A549 (cell line): ENCODE measurements around the gene GIMAP7. TPM values are rescaled to one million over a fixed set of nuclear protein-coding genes. Genes with fewer than 3 reads are reported as not detected.

ENCODE experiments used
- ATAC-seq, 2 experiments: fragments of 200-7000 bp in 1 of 2; fragments of >200 bp in 1 of 2; cut with Nextera tagmentation in 1 of 2; cut with Tn5 transposase in 1 of 2; 3 replicates each; pipeline versions ENCODE4 v1.8.0 to v1.9.1; 2018 to 2020; ENCODE audit warnings: mild to moderate bottlenecking in 1 of 2, moderate library complexity in 1 of 2
- CTCF ChIA-PET: fragments of 300-600 bp; sonication (Branson Sonifier 250); formaldehyde crosslinking; extraction: SDS; loops from one replicate; lab custom pipeline; 2021; ENCODE audit warnings: antibody characterized with exemption, inconsistent platforms; lab: Yijun Ruan, JAX
- POLR2A ChIA-PET: fragments of 350-600 bp; formaldehyde crosslinking; extraction: SDS; loops from one replicate; lab custom pipeline; 2021; ENCODE audit warnings: antibody characterized with exemption, inconsistent platforms; lab: Yijun Ruan, JAX
- DNase-seq, 2 experiments: peaks; one replicate each; pipeline versions ENCODE4 v3.0.0 to v3.0.0-alpha.2; 2011 to 2016; ENCODE audit warnings: low read depth in 1 of 2, low spot score in 1 of 2
- FAIRE-seq: peaks from 2 replicates; lab custom pipeline; 2011; peaks lifted over from hg19 to GRCh38; lab: Jason Lieb, UNC
- H3K27ac ChIP-seq, 2 experiments: fragments of >200 bp; sonication (Bioruptor Twin); formaldehyde crosslinking; 3 replicates each; pipeline ENCODE4 v1.5.1; 2016 to 2017
- H3K4me1 ChIP-seq: fragments of >200 bp; sonication (Bioruptor Twin); formaldehyde crosslinking; 3 replicates; pipeline ENCODE4 v1.6.1; 2016
- H3K4me2 ChIP-seq: fragments of >200 bp; sonication (Bioruptor Twin); formaldehyde crosslinking; 3 replicates; pipeline ENCODE4 v1.6.1; 2016
- H3K4me3 ChIP-seq: fragments of >200 bp; sonication (Bioruptor Twin); formaldehyde crosslinking; 3 replicates; pipeline ENCODE4 v1.5.1; 2016
- H3K9me3 ChIP-seq: fragments of >200 bp; sonication (Bioruptor Twin); formaldehyde crosslinking; 3 replicates; pipeline ENCODE4 v1.6.1; 2016
- BCL3 ChIP-seq: fragments of >200 bp; sonication (Bioruptor Twin); formaldehyde crosslinking; IDR thresholded peaks from 3 replicates; pipeline ENCODE4 v1.6.1; 2016
- CHD2 ChIP-seq: fragments of 150-350 bp; IDR thresholded peaks from 2 replicates; pipeline ENCODE4 v1.6.1; 2014; ENCODE audit warnings: low read length; ENCODE audit not compliant: partially characterized antibody
- CTCF ChIP-seq: fragments of >200 bp; sonication (Bioruptor Twin); formaldehyde crosslinking; IDR thresholded peaks from 3 replicates; pipeline ENCODE4 v1.5.1; 2016
- EHF ChIP-seq: fragments of 250-450 bp; sonication (Bioruptor Pico); IDR thresholded peaks from 2 replicates; pipeline ENCODE4 v1.5.0; 2020; ENCODE audit warnings: mild to moderate bottlenecking
- EP300 ChIP-seq, 2 experiments: fragments of >200 bp; sonication (Bioruptor Twin); formaldehyde crosslinking; IDR thresholded peaks; 2 replicates in 1 of 2; 3 replicates in 1 of 2; pipeline ENCODE4 v1.6.1; 2016 to 2017
- ESRRA ChIP-seq: fragments of 150-350 bp; IDR thresholded peaks from 2 replicates; pipeline ENCODE4 v1.6.1; 2014; ENCODE audit warnings: mild to moderate bottlenecking, low read length, borderline replicate concordance
- FOSB ChIP-seq: fragments of 250-450 bp; sonication (Bioruptor Pico); IDR thresholded peaks from 2 replicates; pipeline ENCODE4 v1.5.0; 2020; ENCODE audit warnings: mild to moderate bottlenecking, moderate library complexity
- HDAC2 ChIP-seq: fragments of 200-600 bp; sonication (generic); IDR thresholded peaks from 2 replicates; pipeline ENCODE4 v1.6.1; 2016
- HOXB13 ChIP-seq: fragments of 250-450 bp; sonication (Bioruptor Pico); IDR thresholded peaks from 2 replicates; pipeline ENCODE4 v1.5.0; 2020; ENCODE audit warnings: low read depth, mild to moderate bottlenecking, moderate library complexity
- KDM1A ChIP-seq: fragments of 200-600 bp; sonication (generic); IDR thresholded peaks from 2 replicates; pipeline ENCODE4 v1.6.1; 2016; ENCODE audit warnings: low read depth, mild to moderate bottlenecking
- KDM5A ChIP-seq: fragments of 200-600 bp; sonication (generic); IDR thresholded peaks from 2 replicates; pipeline ENCODE4 v1.6.1; 2016; ENCODE audit warnings: antibody characterized with exemption, mild to moderate bottlenecking
- MAFK ChIP-seq: fragments of 450-650 bp; IDR thresholded peaks from 2 replicates; pipeline ENCODE4 v1.6.1; 2014; ENCODE audit not compliant: partially characterized antibody
- MAX ChIP-seq: IDR thresholded peaks from 2 replicates; pipeline ENCODE4 v1.6.1; 2012
- MYC ChIP-seq: IDR thresholded peaks from 2 replicates; pipeline ENCODE4 v1.6.1; 2012; ENCODE audit warnings: mild to moderate bottlenecking, inconsistent platforms, low read length, improper control_type of control experiment, borderline replicate concordance
- NR3C1 ChIP-seq: fragments of >200 bp; sonication (Bioruptor Twin); formaldehyde crosslinking; IDR thresholded peaks from 3 replicates; pipeline ENCODE4 v1.6.1; 2017
- RAD21 ChIP-seq, 2 experiments: fragments of >200 bp in 1 of 2; sonication (Bioruptor Twin) in 1 of 2; formaldehyde crosslinking in 1 of 2; IDR thresholded peaks in 1 of 2; conservative IDR thresholded peaks in 1 of 2; 2 replicates in 1 of 2; 3 replicates in 1 of 2; pipeline ENCODE4 v1.6.1; 2012 to 2018; ENCODE audit warnings: inconsistent platforms in 1 of 2
- RARB ChIP-seq: fragments of 250-450 bp; sonication (Bioruptor Pico); IDR thresholded peaks from 2 replicates; pipeline ENCODE4 v1.8.0; 2021; ENCODE audit warnings: mild to moderate bottlenecking, moderate library complexity
- RCOR1 ChIP-seq: fragments of 150-350 bp; IDR thresholded peaks from 2 replicates; pipeline ENCODE4 v1.6.1; 2014; ENCODE audit warnings: antibody characterized with exemption, low read length, low read depth
- REST ChIP-seq: fragments of 200-600 bp; sonication (generic); IDR thresholded peaks from 2 replicates; pipeline ENCODE4 v1.6.1; 2016; ENCODE audit warnings: antibody characterized with exemption, mild to moderate bottlenecking, moderate library complexity
- RFX5 ChIP-seq: fragments of 450-650 bp; IDR thresholded peaks from 2 replicates; pipeline ENCODE4 v1.7.1; 2014; ENCODE audit warnings: antibody characterized with exemption, mild to moderate bottlenecking, moderate library complexity
- SREBF2 ChIP-seq: fragments of 450-650 bp; IDR thresholded peaks from 2 replicates; pipeline ENCODE4 v1.6.1; 2014; ENCODE audit warnings: mild to moderate bottlenecking, moderate library complexity
- TP53 ChIP-seq: fragments of 250-450 bp; sonication (Bioruptor Pico); IDR thresholded peaks from 2 replicates; pipeline ENCODE4 v1.5.0; 2021; ENCODE audit warnings: mild to moderate bottlenecking, moderate library complexity
- ZNF302 ChIP-seq: fragments of 250-450 bp; sonication (Bioruptor Pico); IDR thresholded peaks from 2 replicates; pipeline ENCODE4 v1.9.0; 2021; ENCODE audit warnings: inconsistent platforms, mild to moderate bottlenecking, moderate library complexity
- WGBS: methylation state at CpG from one replicate; pipeline ENCODE4 v1.1.6; 2017; ENCODE audit errors: missing lambda C conversion rate; 5-methylcytosine and 5-hydroxymethylcytosine counted together
- polyA plus RNA-seq, 4 experiments: library from polyadenylated mRNA; depleted of rRNA in 3 of 4; stranded (reverse); fragments of >200 nt; fragmentation: RNase III in 1 of 4; extraction: RNeasy Plus Mini Kit Qiagen cat#74134 plus additional on column Dnase treatment in 1 of 4; gene quantifications; 2 replicates in 3 of 4; 3 replicates in 1 of 4; pipeline ENCODE4 v1.2.3, GENCODE V29; 2011 to 2017
- TF ChIP-seq, protein P1 (sequence below): fragments of 250-450 bp; sonication (Bioruptor Pico); IDR thresholded peaks from 2 replicates; pipeline ENCODE4 v1.5.0; 2021; ENCODE audit warnings: mild to moderate bottlenecking, moderate library complexity, borderline replicate concordance

Gene GIMAP7
- polyA plus RNA-seq, 2 of the 4 experiments (the other 2 are of a cell fraction), result not detected

DNA sequence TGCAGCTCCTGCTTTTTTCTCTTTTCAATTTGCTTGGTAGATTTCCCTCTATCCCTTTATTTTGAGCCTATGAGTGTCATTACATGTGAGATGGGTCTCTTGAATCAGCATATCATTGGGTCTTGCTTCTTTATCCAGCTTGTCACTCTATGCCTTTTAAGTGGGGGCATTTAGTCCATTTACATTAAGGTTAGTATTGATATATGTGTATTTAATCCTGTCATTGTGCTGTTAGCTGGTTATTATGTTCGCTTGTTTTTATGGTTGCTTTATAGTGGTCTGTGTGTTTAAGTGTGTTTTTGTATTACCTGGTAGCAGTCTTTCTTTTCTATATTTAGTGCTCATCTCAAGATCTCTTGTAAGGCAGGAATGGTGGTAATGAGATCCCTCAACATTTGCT is 17.0 kb downstream of the GIMAP7 start:
- TF ChIP-seq CHD2, result no peak
- no peak for TF ChIP-seq RCOR1
- no peak for TF ChIP-seq MYC
- no peak for TF ChIP-seq SREBF2
- no peak for TF ChIP-seq REST
- TF ChIP-seq FOSB, result no peak
- no peak for TF ChIP-seq EP300 (IDR thresholded peaks at IDR 0.05)
- H3K4me1 ChIP-seq, result no peaks in the 10 kb centered on the region
- POLR2A ChIA-PET, result no interaction called here
- no peak overlapping the region for H3K27ac ChIP-seq
- no peak for FAIRE-seq
- DNase-seq, result no peak
- no peak overlapping the region for H3K4me3 ChIP-seq
- H3K4me2 ChIP-seq, result no peak overlapping the region
- WGBS, result 3% methylated on average over 1 of the region's 1 CpG
- no peak for ATAC-seq
- CTCF ChIA-PET, result no interaction called here
- H3K9me3 ChIP-seq, result no peaks in the 10 kb centered on the region

- Histone ChIP-seq H3K4me1 (no peaks in the 10 kb centered on the region), H3K27ac (no peak overlapping the region), H3K4me2 (no peak overlapping the region), H3K4me3 (no peak overlapping the region), H3K9me3 (no peaks in the 10 kb centered on the region)
- DNase-seq (no peak), FAIRE-seq (no peak), ATAC-seq (no peak)
- CTCF ChIA-PET, result no interaction called here
- POLR2A ChIA-PET, result no interaction called here
- 29% methylated on average over 2 of the region's 2 CpGs for WGBS
- no peak for TF ChIP-seq RAD21 (conservative IDR thresholded peaks at IDR 0.05 in 1 of 2, IDR thresholded peaks at IDR 0.05 in 1 of 2)
- TF ChIP-seq MAX, result no peak
- no peak for TF ChIP-seq NR3C1
- TF ChIP-seq BCL3, result no peak
- TF ChIP-seq, protein P1, sequence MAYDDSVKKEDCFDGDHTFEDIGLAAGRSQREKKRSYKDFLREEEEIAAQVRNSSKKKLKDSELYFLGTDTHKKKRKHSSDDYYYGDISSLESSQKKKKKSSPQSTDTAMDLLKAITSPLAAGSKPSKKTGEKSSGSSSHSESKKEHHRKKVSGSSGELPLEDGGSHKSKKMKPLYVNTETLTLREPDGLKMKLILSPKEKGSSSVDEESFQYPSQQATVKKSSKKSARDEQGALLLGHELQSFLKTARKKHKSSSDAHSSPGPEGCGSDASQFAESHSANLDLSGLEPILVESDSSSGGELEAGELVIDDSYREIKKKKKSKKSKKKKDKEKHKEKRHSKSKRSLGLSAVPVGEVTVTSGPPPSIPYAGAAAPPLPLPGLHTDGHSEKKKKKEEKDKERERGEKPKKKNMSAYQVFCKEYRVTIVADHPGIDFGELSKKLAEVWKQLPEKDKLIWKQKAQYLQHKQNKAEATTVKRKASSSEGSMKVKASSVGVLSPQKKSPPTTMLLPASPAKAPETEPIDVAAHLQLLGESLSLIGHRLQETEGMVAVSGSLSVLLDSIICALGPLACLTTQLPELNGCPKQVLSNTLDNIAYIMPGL, result no peak
- TF ChIP-seq ZNF302 (CRISPR knock-in tag), result no peak
- TF ChIP-seq ESRRA, result no peak
- no peak for TF ChIP-seq KDM5A
- TF ChIP-seq RCOR1, result no peak
- no peak for TF ChIP-seq MYC
Observed at GRCh38 chr7:150538259-150538658, 23.6 kb downstream of the GIMAP7 start.

DNA sequence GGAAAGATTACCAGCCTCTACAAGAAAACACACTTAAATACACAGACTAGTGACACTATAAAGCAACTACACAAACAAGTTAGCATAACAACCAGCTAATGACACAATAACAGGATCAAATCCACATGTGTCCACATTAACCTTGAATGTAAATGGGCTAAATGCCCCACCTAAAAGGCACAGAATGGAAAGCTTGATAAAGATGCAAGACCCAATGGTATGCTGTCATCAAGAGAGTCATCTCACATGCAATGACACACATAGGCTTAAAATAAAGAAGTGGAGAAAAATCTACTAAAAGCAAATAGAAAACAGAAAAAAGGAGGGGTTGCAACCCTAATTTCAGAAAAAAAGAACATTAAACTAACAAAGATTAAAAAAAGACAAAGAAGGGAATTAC is 38.5 kb downstream of the GIMAP7 start:
- H3K4me2 ChIP-seq, result no peak overlapping the region
- no peak overlapping the region for H3K27ac ChIP-seq
- ATAC-seq, result no peak
- ChIA-PET POLR2A (no interaction called here), CTCF (interaction anchor here (1.3 kb wide), 1 partner anchor 225 kb away, joined by 3 read pairs; no protein-coding TSS in a partner anchor)
- H3K4me1 ChIP-seq, result no peaks in the 10 kb centered on the region
- no peak for DNase-seq
- no peaks in the 10 kb centered on the region for H3K9me3 ChIP-seq
- no peak for FAIRE-seq
- H3K4me3 ChIP-seq, result no peak overlapping the region
- TF ChIP-seq RCOR1, result no peak
- TF ChIP-seq RARB (CRISPR knock-in tag), result no peak
- TF ChIP-seq KDM1A, result no peak
- TF ChIP-seq HDAC2, result no peak
- TF ChIP-seq EHF, result no peak
- no peak for TF ChIP-seq BCL3
- TF ChIP-seq CTCF, result no peak
- TF ChIP-seq MAFK, result no peak
- no peak for TF ChIP-seq TP53 (CRISPR knock-in tag)
- no peak for TF ChIP-seq CHD2
- TF ChIP-seq RFX5, result no peak
- no peak for TF ChIP-seq HOXB13 (CRISPR knock-in tag)
- TF ChIP-seq SREBF2, result no peak
